Breast epithelium (tissue), 3 donors: ENCODE data around the gene CPT1C.

Source experiments
- CTCF ChIP-seq, 3 donors: fragments of 450-650 bp; IDR thresholded peaks; one replicate each; pipeline ENCODE4 v1.5.1; 2016 to 2017; ENCODE audit warnings: antibody characterized with exemption in 3 of 3, mild to moderate bottlenecking in 3 of 3, moderate library complexity in 3 of 3
- POLR2A ChIP-seq: fragments of 450-650 bp; IDR thresholded peaks from one replicate; pipeline ENCODE4 v1.6.1; 2016; ENCODE audit warnings: antibody characterized with exemption, mild to moderate bottlenecking, moderate library complexity

- TF ChIP-seq POLR2A (peak; percentile 94), CTCF (IDR thresholded peaks at IDR 0.05) (peak in 1 of 3 donors; percentile 14)
These were observed 13.6 kb upstream of the CPT1C start, which contains the start of gene PRMT1 for GRCh38 chr19:49677231-49677900.
